Fibroblast of lung (primary cell): ENCODE results near the gene RALGAPB.

Source experiments
- CTCF ChIP-seq, 2 donors: IDR thresholded peaks in 1 of 2; conservative IDR thresholded peaks in 1 of 2; 1 replicate in 1 of 2; 2 replicates in 1 of 2; pipeline ENCODE4 v1.5.1; 2011 to 2012; ENCODE audit warnings: low read length in 2 of 2, control low read depth in 1 of 2, inconsistent platforms in 1 of 2, low read depth in 1 of 2, mild to moderate bottlenecking in 1 of 2
- EZH2 ChIP-seq: IDR thresholded peaks from 2 replicates; pipeline ENCODE4 v1.5.1; 2012; ENCODE audit warnings: low read length, control low read depth, mild to moderate bottlenecking; ENCODE audit errors: missing control alignments

GRCh38 chr20:38615283-38615682, 142.6 kb downstream of the RALGAPB start:
- TF ChIP-seq EZH2 = no peak
- no peak for TF ChIP-seq CTCF (conservative IDR thresholded peaks at IDR 0.05 in 1 of 2, IDR thresholded peaks at IDR 0.05 in 1 of 2; ENCODE audit: low read depth in 1 of 2, low read length in 2 of 2)
